Activated T-helper 9 cell treated with anti-CD3 and anti-CD28 coated beads, Interleukin-2, amount 50 U/mL, for 16 hours (primary cell): ENCODE data around the gene CHCHD4.
A peak's percentile ranks its signal among the peaks of the same experiment; 100 is the strongest.
"Not testable (repeated sequence)": the region's sequence is repeated elsewhere in the genome, so short reads cannot be mapped to it uniquely, and the experiment has no call there.

Source experiments
- DNase-seq: peaks from one replicate; pipeline ENCODE4 v3.0.0-alpha.2; 2020; ENCODE audit warnings: low read depth

Gene CHCHD4

GRCh38 chr3:14134291-14134690 lies 9.6 kb upstream of the CHCHD4 start:
- no peak for DNase-seq

GRCh38 chr3:14133876-14134275 lies 9.2 kb upstream of the CHCHD4 start:
- no peak for DNase-seq

GRCh38 chr3:14133188-14133800 lies 8.6 kb upstream of the CHCHD4 start:
- DNase-seq, result no peak

- no peak for DNase-seq
Measured at GRCh38 chr3:14132689-14133088, 8.0 kb upstream of the CHCHD4 start.

GRCh38 chr3:14132120-14132519 lies 7.5 kb upstream of the CHCHD4 start:
- DNase-seq, result no peak

- no peak for DNase-seq
Measured at GRCh38 chr3:14131134-14131533, 6.5 kb upstream of the CHCHD4 start.

GRCh38 chr3:14130707-14131106 lies 6.0 kb upstream of the CHCHD4 start:
- no peak for DNase-seq

GRCh38 chr3:14130230-14130629 lies 5.6 kb upstream of the CHCHD4 start:
- no peak for DNase-seq

- DNase-seq, result no peak
Measured at GRCh38 chr3:14129296-14129695, 4.6 kb upstream of the CHCHD4 start.

GRCh38 chr3:14128724-14129123 lies 4.1 kb upstream of the CHCHD4 start:
- no peak for DNase-seq

- DNase-seq, result no peak
Measured at GRCh38 chr3:14127516-14128161, 3.0 kb upstream of the CHCHD4 start.

GRCh38 chr3:14126887-14127505 lies 2.3 kb upstream of the CHCHD4 start:
- DNase-seq, result no peak

- DNase-seq, result no peak
Measured at GRCh38 chr3:14126017-14126886, 1.6 kb upstream of the CHCHD4 start.

GRCh38 chr3:14125193-14126016 lies 735 bp upstream of the CHCHD4 start:
- DNase-seq, result peak; percentile 53

GRCh38 chr3:14124223-14124614 lies 451 bp downstream of the CHCHD4 start:
- peak; percentile 55 for DNase-seq

GRCh38 chr3:14123308-14124222 lies 1.1 kb downstream of the CHCHD4 start:
- DNase-seq, result no peak

GRCh38 chr3:14122301-14122700 lies 2.4 kb downstream of the CHCHD4 start:
- DNase-seq, result no peak

- DNase-seq, result no peak
Measured at GRCh38 chr3:14121859-14122258, 2.8 kb downstream of the CHCHD4 start.

GRCh38 chr3:14120921-14121448 lies 3.7 kb downstream of the CHCHD4 start:
- not testable (repeated sequence) for DNase-seq
